OCI-LY1 (cell line): Measurements from ENCODE around the gene ABHD17B.

Experiments
- H2AFZ ChIP-seq: fragments of 200-600 bp; sonication (generic), shearing (Covaris generic); 2 replicates; pipeline ENCODE4 v1.6.0; 2014; ENCODE audit warnings: antibody characterized with exemption, mild to moderate bottlenecking, low read length
- H3F3A ChIP-seq: fragments of 200-600 bp; sonication (generic), shearing (Covaris generic); 2 replicates; pipeline ENCODE4 v1.6.0; 2014; ENCODE audit warnings: mild to moderate bottlenecking, antibody characterized with exemption, low read length, moderate library complexity; ENCODE audit not compliant: insufficient read depth
- H3K27ac ChIP-seq: fragments of 200-600 bp; sonication (generic); 2 replicates; pipeline ENCODE4 v1.5.1; 2014; ENCODE audit warnings: low read length, mixed run types, mild to moderate bottlenecking, low read depth; ENCODE audit not compliant: poor library complexity, severe bottlenecking
- H3K27me3 ChIP-seq: fragments of 200-600 bp; sonication (generic); 2 replicates; pipeline ENCODE4 v1.6.0; 2014; ENCODE audit warnings: antibody characterized with exemption, mild to moderate bottlenecking, low read length, moderate library complexity; ENCODE audit not compliant: insufficient read depth
- H3K36me3 ChIP-seq: fragments of 200-600 bp; sonication (generic); 2 replicates; pipeline ENCODE4 v1.6.1; 2014; ENCODE audit warnings: mild to moderate bottlenecking, antibody characterized with exemption, low read length, moderate library complexity, mixed read lengths; ENCODE audit not compliant: insufficient read depth
- H3K4me1 ChIP-seq: fragments of 200-600 bp; sonication (generic); 2 replicates; pipeline ENCODE4 v1.5.1; 2014; ENCODE audit warnings: mild to moderate bottlenecking, low read length, moderate library complexity; ENCODE audit not compliant: insufficient read depth, severe bottlenecking
- H3K4me2 ChIP-seq: fragments of 200-600 bp; sonication (generic), shearing (Covaris generic); 2 replicates; pipeline ENCODE4 v1.6.1; 2014; ENCODE audit warnings: low read length
- H3K4me3 ChIP-seq: fragments of 200-600 bp; sonication (generic); 2 replicates; pipeline ENCODE4 v1.5.1; 2014; ENCODE audit warnings: low read length, low read depth, mild to moderate bottlenecking, mixed read lengths; ENCODE audit not compliant: poor library complexity, severe bottlenecking
- H3K79me2 ChIP-seq: fragments of 200-600 bp; shearing (Covaris generic); 2 replicates; pipeline ENCODE4 v1.6.1; 2016; ENCODE audit warnings: mixed run types, low read length, mixed read lengths; ENCODE audit not compliant: insufficient read depth
- H3K9ac ChIP-seq: fragments of 200-600 bp; sonication (generic), shearing (Covaris generic); 2 replicates; pipeline ENCODE4 v1.6.1; 2014; ENCODE audit warnings: mild to moderate bottlenecking, low read length, mixed read lengths
- H3K9me2 ChIP-seq: fragments of 200-600 bp; sonication (generic), shearing (Covaris generic); 2 replicates; pipeline ENCODE4 v1.6.1; 2014; ENCODE audit warnings: low read depth, mild to moderate bottlenecking, low read length, mixed read lengths
- H3K9me3 ChIP-seq: fragments of 200-600 bp; shearing (Covaris generic); 2 replicates; pipeline ENCODE4 v1.6.1; 2014; ENCODE audit warnings: low read length, mixed read lengths
- H4K20me1 ChIP-seq: fragments of 200-600 bp; sonication (generic), shearing (Covaris generic); 2 replicates; pipeline ENCODE4 v1.6.0; 2016; ENCODE audit warnings: mild to moderate bottlenecking, low read length; ENCODE audit not compliant: insufficient read depth
- EZH2 ChIP-seq: fragments of 200-600 bp; sonication (generic), shearing (Covaris generic); IDR thresholded peaks from 2 replicates; pipeline ENCODE4 v1.8.0; 2017; ENCODE audit warnings: borderline replicate concordance, mixed run types, mild to moderate bottlenecking, antibody characterized with exemption, low read length, moderate library complexity, mixed read lengths
- TF ChIP-seq, protein P1 (sequence below): fragments of 200-600 bp; sonication (generic), shearing (Covaris generic); IDR thresholded peaks from 2 replicates; pipeline ENCODE4 v1.5.1; 2017; ENCODE audit warnings: mild to moderate bottlenecking, antibody characterized with exemption, low read length, moderate library complexity, mixed read lengths

The ABHD17B gene

DNA sequence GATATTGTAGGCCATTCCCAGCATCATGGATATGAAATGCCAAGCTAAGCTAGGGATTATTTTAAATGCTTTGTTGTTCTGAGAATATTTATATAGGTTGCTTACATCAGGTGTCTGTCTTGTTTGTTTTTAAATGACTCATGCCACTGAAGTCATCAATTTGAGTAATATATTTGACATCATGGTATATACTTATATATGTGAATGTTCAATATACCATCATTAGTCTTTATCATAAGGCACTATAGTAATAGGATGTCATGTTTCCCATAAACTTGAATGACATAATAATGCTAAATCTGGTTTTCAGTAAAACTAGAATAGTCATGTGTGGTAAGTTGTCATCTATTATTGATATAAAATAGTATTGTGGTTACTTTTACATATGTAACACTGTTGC lies 13.6 kb upstream of the ABHD17B start:
- Histone ChIP-seq H3K9me2 (no peaks in the 10 kb centered on the region), H2AFZ (no peak overlapping the region), H3K79me2 (no peaks in the 10 kb centered on the region; the same call in 1 of the 2 replicates), H3K36me3 (peaks cover 6% of the 10 kb centered on the region; the same call in 1 of the 2 replicates), H3K9ac (no peak overlapping the region), H3K4me2 (no peak overlapping the region), H3K9me3 (no peaks in the 10 kb centered on the region), H3F3A (no peaks in the 10 kb centered on the region), H4K20me1 (no peaks in the 10 kb centered on the region), H3K4me1 (peaks cover 16% of the 10 kb centered on the region), H3K27ac (no peak overlapping the region), H3K4me3 (no peak overlapping the region), H3K27me3 (no peaks in the 10 kb centered on the region)
- TF ChIP-seq, protein P1, sequence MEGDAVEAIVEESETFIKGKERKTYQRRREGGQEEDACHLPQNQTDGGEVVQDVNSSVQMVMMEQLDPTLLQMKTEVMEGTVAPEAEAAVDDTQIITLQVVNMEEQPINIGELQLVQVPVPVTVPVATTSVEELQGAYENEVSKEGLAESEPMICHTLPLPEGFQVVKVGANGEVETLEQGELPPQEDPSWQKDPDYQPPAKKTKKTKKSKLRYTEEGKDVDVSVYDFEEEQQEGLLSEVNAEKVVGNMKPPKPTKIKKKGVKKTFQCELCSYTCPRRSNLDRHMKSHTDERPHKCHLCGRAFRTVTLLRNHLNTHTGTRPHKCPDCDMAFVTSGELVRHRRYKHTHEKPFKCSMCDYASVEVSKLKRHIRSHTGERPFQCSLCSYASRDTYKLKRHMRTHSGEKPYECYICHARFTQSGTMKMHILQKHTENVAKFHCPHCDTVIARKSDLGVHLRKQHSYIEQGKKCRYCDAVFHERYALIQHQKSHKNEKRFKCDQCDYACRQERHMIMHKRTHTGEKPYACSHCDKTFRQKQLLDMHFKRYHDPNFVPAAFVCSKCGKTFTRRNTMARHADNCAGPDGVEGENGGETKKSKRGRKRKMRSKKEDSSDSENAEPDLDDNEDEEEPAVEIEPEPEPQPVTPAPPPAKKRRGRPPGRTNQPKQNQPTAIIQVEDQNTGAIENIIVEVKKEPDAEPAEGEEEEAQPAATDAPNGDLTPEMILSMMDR, result no peak
- TF ChIP-seq EZH2, result no peak

DNA sequence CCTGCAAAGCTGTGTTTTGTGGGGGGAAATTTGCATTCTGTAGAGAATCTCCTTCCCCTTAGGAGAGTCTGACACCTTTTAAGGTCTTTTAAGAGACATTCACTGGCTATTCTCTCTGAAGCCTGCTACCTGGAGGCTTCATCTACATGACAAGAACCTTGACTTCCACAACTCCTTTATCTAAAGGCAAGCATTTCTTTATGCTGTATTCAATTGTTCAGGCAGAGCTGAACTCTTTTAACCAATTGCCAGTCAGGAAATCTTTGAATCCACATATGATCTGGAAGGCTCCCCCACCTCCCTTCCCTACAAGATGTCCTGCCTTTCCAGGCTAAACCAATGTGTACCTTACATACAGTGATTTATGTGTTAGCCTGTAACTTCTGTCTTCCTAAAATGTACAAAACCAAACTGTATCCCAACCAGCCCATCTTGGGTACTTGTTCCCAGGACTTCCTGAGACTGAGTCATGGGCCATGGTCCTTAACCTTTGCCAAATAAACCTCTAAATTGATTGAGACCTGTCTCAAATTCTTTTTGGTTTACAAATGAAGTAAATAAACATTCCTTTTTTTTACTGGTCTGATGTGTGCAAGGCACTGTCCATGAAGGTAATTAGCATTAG lies 10.3 kb upstream of the ABHD17B start:
- peaks cover 14% of the 10 kb centered on the region for H3K79me2 ChIP-seq
- TF ChIP-seq, protein P1, result no peak
- TF ChIP-seq EZH2, result no peak
- no peaks in the 10 kb centered on the region for H4K20me1 ChIP-seq
- H3K4me3 ChIP-seq, result no peak overlapping the region
- no peak overlapping the region for H3K9ac ChIP-seq
- H2AFZ ChIP-seq, result no peak overlapping the region
- no peaks in the 10 kb centered on the region for H3F3A ChIP-seq
- H3K27me3 ChIP-seq, result no peaks in the 10 kb centered on the region
- peaks cover 6% of the 10 kb centered on the region; the same call in 1 of the 2 replicates for H3K36me3 ChIP-seq
- no peak overlapping the region for H3K27ac ChIP-seq
- no peak overlapping the region for H3K4me2 ChIP-seq
- no peaks in the 10 kb centered on the region for H3K9me2 ChIP-seq
- H3K4me1 ChIP-seq, result peaks cover 16% of the 10 kb centered on the region
- H3K9me3 ChIP-seq, result no peaks in the 10 kb centered on the region

DNA sequence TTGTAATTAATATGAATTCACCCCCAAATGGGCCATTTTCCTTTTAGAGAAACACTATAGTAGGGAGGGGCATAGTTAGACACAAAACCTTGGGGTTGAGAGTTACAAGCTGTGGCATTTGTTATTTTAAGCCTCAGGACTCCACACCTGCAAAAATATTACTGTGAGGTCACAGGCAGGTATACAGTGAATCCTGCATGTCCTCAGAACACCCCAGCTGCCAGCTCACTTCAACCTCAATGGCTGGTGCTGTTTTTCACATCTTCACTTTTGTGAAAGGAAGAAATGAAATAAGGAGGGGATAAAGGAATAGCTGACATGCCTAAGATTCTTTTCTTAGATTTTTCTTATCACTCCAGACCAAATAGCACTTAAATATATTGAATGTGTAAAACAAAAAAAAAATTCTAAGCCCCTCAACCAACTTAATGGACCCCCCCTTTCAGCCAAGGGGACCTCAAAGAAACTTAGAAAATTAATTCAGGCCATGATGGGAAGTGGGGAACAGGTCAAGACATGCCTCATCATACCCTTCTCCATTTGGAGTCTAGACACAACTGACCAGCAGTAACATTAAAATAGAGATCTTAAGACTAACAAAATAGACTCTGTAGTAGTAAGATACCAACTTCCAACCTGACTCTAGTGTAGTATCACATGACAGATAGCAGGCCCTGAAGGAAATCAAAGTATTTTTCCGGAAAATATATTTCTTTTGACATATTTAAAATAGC lies 9.6 kb upstream of the ABHD17B start:
- H3K79me2 ChIP-seq, result peaks cover 21% of the 10 kb centered on the region
- no peak overlapping the region for H3K9ac ChIP-seq

More for the DNA sequence above, 9.6 kb upstream of the ABHD17B start:
- Histone ChIP-seq H3F3A (no peaks in the 10 kb centered on the region), H4K20me1 (no peaks in the 10 kb centered on the region), H3K4me2 (no peak overlapping the region), H3K9me3 (no peaks in the 10 kb centered on the region), H3K27ac (no peak overlapping the region), H3K27me3 (no peaks in the 10 kb centered on the region), H3K4me3 (no peak overlapping the region), H3K9me2 (no peaks in the 10 kb centered on the region), H2AFZ (no peak overlapping the region), H3K4me1 (peaks cover 16% of the 10 kb centered on the region), H3K36me3 (peaks cover 6% of the 10 kb centered on the region; the same call in 1 of the 2 replicates)
- TF ChIP-seq, protein P1, result no peak
- no peak for TF ChIP-seq EZH2
